A549 (cell line): ENCODE results near the gene ETS2. TPM values are rescaled to one million over a fixed set of nuclear protein-coding genes. Genes with fewer than 3 reads are reported as not detected.

ENCODE experiments used
- ATAC-seq, 2 experiments: fragments of 200-7000 bp in 1 of 2; fragments of >200 bp in 1 of 2; cut with Nextera tagmentation in 1 of 2; cut with Tn5 transposase in 1 of 2; 3 replicates each; pipeline versions ENCODE4 v1.8.0 to v1.9.1; 2018 to 2020; ENCODE audit warnings: mild to moderate bottlenecking in 1 of 2, moderate library complexity in 1 of 2
- CTCF ChIA-PET: fragments of 300-600 bp; sonication (Branson Sonifier 250); formaldehyde crosslinking; extraction: SDS; loops from one replicate; lab custom pipeline; 2021; ENCODE audit warnings: antibody characterized with exemption, inconsistent platforms; lab: Yijun Ruan, JAX
- POLR2A ChIA-PET: fragments of 350-600 bp; formaldehyde crosslinking; extraction: SDS; loops from one replicate; lab custom pipeline; 2021; ENCODE audit warnings: antibody characterized with exemption, inconsistent platforms; lab: Yijun Ruan, JAX
- DNase-seq, 2 experiments: peaks; one replicate each; pipeline versions ENCODE4 v3.0.0 to v3.0.0-alpha.2; 2011 to 2016; ENCODE audit warnings: low read depth in 1 of 2, low spot score in 1 of 2
- FAIRE-seq: peaks from 2 replicates; lab custom pipeline; 2011; peaks lifted over from hg19 to GRCh38; lab: Jason Lieb, UNC
- H3K27ac ChIP-seq, 2 experiments: fragments of >200 bp; sonication (Bioruptor Twin); formaldehyde crosslinking; 3 replicates each; pipeline ENCODE4 v1.5.1; 2016 to 2017
- H3K4me1 ChIP-seq: fragments of >200 bp; sonication (Bioruptor Twin); formaldehyde crosslinking; 3 replicates; pipeline ENCODE4 v1.6.1; 2016
- H3K4me2 ChIP-seq: fragments of >200 bp; sonication (Bioruptor Twin); formaldehyde crosslinking; 3 replicates; pipeline ENCODE4 v1.6.1; 2016
- H3K4me3 ChIP-seq: fragments of >200 bp; sonication (Bioruptor Twin); formaldehyde crosslinking; 3 replicates; pipeline ENCODE4 v1.5.1; 2016
- H3K9me3 ChIP-seq: fragments of >200 bp; sonication (Bioruptor Twin); formaldehyde crosslinking; 3 replicates; pipeline ENCODE4 v1.6.1; 2016
- CBX2 ChIP-seq: fragments of 200-600 bp; sonication (generic); IDR thresholded peaks from 2 replicates; pipeline ENCODE4 v1.6.1; 2016; ENCODE audit warnings: low read depth, mild to moderate bottlenecking, borderline replicate concordance
- EHMT2 ChIP-seq: fragments of 200-600 bp; sonication (generic); IDR thresholded peaks from 2 replicates; pipeline ENCODE4 v1.6.1; 2016; ENCODE audit warnings: antibody characterized with exemption, low read depth, mild to moderate bottlenecking, moderate library complexity
- EP300 ChIP-seq, 2 experiments: fragments of >200 bp; sonication (Bioruptor Twin); formaldehyde crosslinking; IDR thresholded peaks; 2 replicates in 1 of 2; 3 replicates in 1 of 2; pipeline ENCODE4 v1.6.1; 2016 to 2017
- ESRRA ChIP-seq: fragments of 150-350 bp; IDR thresholded peaks from 2 replicates; pipeline ENCODE4 v1.6.1; 2014; ENCODE audit warnings: mild to moderate bottlenecking, low read length, borderline replicate concordance
- HES2 ChIP-seq: fragments of >200 bp; sonication (Bioruptor Twin); formaldehyde crosslinking; IDR thresholded peaks from 2 replicates; pipeline ENCODE4 v1.6.1; 2016
- HEYL ChIP-seq: fragments of 250-450 bp; sonication (Bioruptor Pico); IDR thresholded peaks from 2 replicates; pipeline ENCODE4 v1.8.0; 2021; ENCODE audit warnings: mild to moderate bottlenecking, moderate library complexity
- HOXA7 ChIP-seq: fragments of 250-450 bp; sonication (Bioruptor Pico); IDR thresholded peaks from 2 replicates; pipeline ENCODE4 v1.5.0; 2020; ENCODE audit warnings: mild to moderate bottlenecking, moderate library complexity
- HOXB13 ChIP-seq: fragments of 250-450 bp; sonication (Bioruptor Pico); IDR thresholded peaks from 2 replicates; pipeline ENCODE4 v1.5.0; 2020; ENCODE audit warnings: low read depth, mild to moderate bottlenecking, moderate library complexity
- HOXB5 ChIP-seq: fragments of 250-450 bp; sonication (Bioruptor Pico); IDR thresholded peaks from 2 replicates; pipeline ENCODE4 v1.5.0; 2020; ENCODE audit warnings: mild to moderate bottlenecking, moderate library complexity
- KDM1A ChIP-seq: fragments of 200-600 bp; sonication (generic); IDR thresholded peaks from 2 replicates; pipeline ENCODE4 v1.6.1; 2016; ENCODE audit warnings: low read depth, mild to moderate bottlenecking
- NFE2L2 ChIP-seq: fragments of 150-350 bp; conservative IDR thresholded peaks from 2 replicates; pipeline ENCODE4 v1.6.1; 2014; ENCODE audit warnings: low read length
- POLR2AphosphoS2 ChIP-seq: conservative IDR thresholded peaks from 2 replicates; pipeline ENCODE4 v1.6.1; 2012; ENCODE audit warnings: low read length, improper control_type of control experiment, inconsistent platforms
- RAD21 ChIP-seq, 2 experiments: fragments of >200 bp in 1 of 2; sonication (Bioruptor Twin) in 1 of 2; formaldehyde crosslinking in 1 of 2; IDR thresholded peaks in 1 of 2; conservative IDR thresholded peaks in 1 of 2; 2 replicates in 1 of 2; 3 replicates in 1 of 2; pipeline ENCODE4 v1.6.1; 2012 to 2018; ENCODE audit warnings: inconsistent platforms in 1 of 2
- RARB ChIP-seq: fragments of 250-450 bp; sonication (Bioruptor Pico); IDR thresholded peaks from 2 replicates; pipeline ENCODE4 v1.8.0; 2021; ENCODE audit warnings: mild to moderate bottlenecking, moderate library complexity
- RFX5 ChIP-seq: fragments of 450-650 bp; IDR thresholded peaks from 2 replicates; pipeline ENCODE4 v1.7.1; 2014; ENCODE audit warnings: antibody characterized with exemption, mild to moderate bottlenecking, moderate library complexity
- SMC3 ChIP-seq: fragments of >200 bp; sonication (Bioruptor Twin); formaldehyde crosslinking; IDR thresholded peaks from 3 replicates; pipeline ENCODE4 v1.6.1; 2018; ENCODE audit warnings: inconsistent platforms
- TFCP2L1 ChIP-seq: fragments of 250-450 bp; sonication (Bioruptor Pico); IDR thresholded peaks from 2 replicates; pipeline ENCODE4 v1.5.0; 2021; ENCODE audit warnings: mild to moderate bottlenecking
- TP53 ChIP-seq: fragments of 250-450 bp; sonication (Bioruptor Pico); IDR thresholded peaks from 2 replicates; pipeline ENCODE4 v1.5.0; 2021; ENCODE audit warnings: mild to moderate bottlenecking, moderate library complexity
- WGBS: methylation state at CpG from one replicate; pipeline ENCODE4 v1.1.6; 2017; ENCODE audit errors: missing lambda C conversion rate; 5-methylcytosine and 5-hydroxymethylcytosine counted together
- polyA plus RNA-seq, 4 experiments: library from polyadenylated mRNA; depleted of rRNA in 3 of 4; stranded (reverse); fragments of >200 nt; fragmentation: RNase III in 1 of 4; extraction: RNeasy Plus Mini Kit Qiagen cat#74134 plus additional on column Dnase treatment in 1 of 4; gene quantifications; 2 replicates in 3 of 4; 3 replicates in 1 of 4; pipeline ENCODE4 v1.2.3, GENCODE V29; 2011 to 2017

Gene ETS2
- polyA plus RNA-seq, 2 of the 4 experiments (the other 2 are of a cell fraction): 41.6 to 45.5 TPM

GRCh38 chr21:38807986-38808385, 2.3 kb downstream of the ETS2 start:
- H3K4me1 ChIP-seq: peaks cover 66% of the 10 kb centered on the region
- ATAC-seq (no peak), DNase-seq (no peak)
- H3K9me3 ChIP-seq: no peaks in the 10 kb centered on the region
- WGBS: 41% methylated on average over 5 of the region's 5 CpGs
- CTCF ChIA-PET: interaction anchor here (1.2 to 3.7 kb wide), 5 partner anchors 8 to 330 kb away, joined by 3 to 13 read pairs (median 5); no protein-coding TSS in a partner anchor
- peak overlapping the region; percentile 93 for H3K4me3 ChIP-seq
- TF ChIP-seq EHMT2 (no peak), RARB (CRISPR knock-in tag) (no peak), RAD21 (conservative IDR thresholded peaks at IDR 0.05 in 1 of 2, IDR thresholded peaks at IDR 0.05 in 1 of 2) (no peak), HOXB5 (CRISPR knock-in tag) (no peak)
- TF ChIP-seq, all 56 proteins: peak for 0
- peak overlapping the region; percentile 98 to 99; a peak in 5 of 6 replicates for H3K27ac ChIP-seq
- H3K4me2 ChIP-seq: peak overlapping the region; percentile 84
- POLR2A ChIA-PET: interaction anchor here (0.6 to 1.2 kb wide), 6 partner anchors 10 to 375 kb away, joined by 3 to 8 read pairs (median 4); partner anchors contain the start of gene PSMG1
- FAIRE-seq: no peak

GRCh38 chr21:38809198-38809878, 3.6 kb downstream of the ETS2 start:
- 71% methylated on average over 2 of the region's 2 CpGs for WGBS
- no peak for FAIRE-seq
- H3K27ac ChIP-seq: peak overlapping the region; percentile 38 to 60; a peak in 5 of 6 replicates
- ChIA-PET CTCF (interaction anchor here (0.8 to 3.7 kb wide), 3 partner anchors 44 to 328 kb away, joined by 3 to 13 read pairs (median 7); no protein-coding TSS in a partner anchor), POLR2A (interaction anchor here (1.3 kb wide), 1 partner anchor 329 kb away, joined by 4 read pairs; no protein-coding TSS in a partner anchor)
- no peaks in the 10 kb centered on the region for H3K9me3 ChIP-seq
- ATAC-seq: no peak
- DNase-seq: no peak
- peaks cover 66% of the 10 kb centered on the region for H3K4me1 ChIP-seq
- H3K4me3 ChIP-seq: peak overlapping the region; percentile 93
- peak overlapping the region; percentile 84 for H3K4me2 ChIP-seq
- TF ChIP-seq SMC3: no peak
- no peak for TF ChIP-seq KDM1A
- TF ChIP-seq HES2: no peak
- 0 out of 2 replicates have a peak, but pooled peaks have one; percentile 32 for TF ChIP-seq POLR2AphosphoS2
- no peak for TF ChIP-seq RFX5
- TF ChIP-seq HEYL (CRISPR knock-in tag): no peak
- TF ChIP-seq TP53: no peak

- FAIRE-seq: no peak
- ATAC-seq: no peak
- TF ChIP-seq EP300 (IDR thresholded peaks at IDR 0.05): no peak
- no peak for TF ChIP-seq CBX2
- no peak for TF ChIP-seq HOXB13 (CRISPR knock-in tag)
- TF ChIP-seq ESRRA: no peak
- TF ChIP-seq TFCP2L1: 0 out of 2 replicates have a peak, but pooled peaks have one; percentile 40
- POLR2A ChIA-PET: no interaction called here
- peak overlapping the region; percentile 84 for H3K4me2 ChIP-seq
- 79% methylated on average over 8 of the region's 8 CpGs for WGBS
- peak overlapping the region; percentile 93; the same call in 1 of the 3 replicates for H3K4me3 ChIP-seq
- peaks cover 70% of the 10 kb centered on the region for H3K4me1 ChIP-seq
- peak overlapping the region; percentile 55 to 60; a peak in 5 of 6 replicates for H3K27ac ChIP-seq
- CTCF ChIA-PET: interaction anchor here (1.0 to 3.7 kb wide), 3 partner anchors 16 to 327 kb away, joined by 3 to 13 read pairs (median 7); no protein-coding TSS in a partner anchor
- no peaks in the 10 kb centered on the region for H3K9me3 ChIP-seq
- DNase-seq: no peak
Observed at GRCh38 chr21:38810034-38810825, 4.5 kb downstream of the ETS2 start.

GRCh38 chr21:38810826-38811164, 5.1 kb downstream of the ETS2 start:
- 27% methylated on average over 5 of the region's 5 CpGs for WGBS
- FAIRE-seq: no peak
- POLR2A ChIA-PET: interaction anchor here (0.6 kb wide), 1 partner anchor 42 kb away, joined by 4 read pairs; no protein-coding TSS in a partner anchor
- CTCF ChIA-PET: interaction anchor here (1.0 kb wide), 1 partner anchor 17 kb away, joined by 3 read pairs; no protein-coding TSS in a partner anchor
- no peaks in the 10 kb centered on the region for H3K9me3 ChIP-seq
- TF ChIP-seq HOXA7 (CRISPR knock-in tag) (0 out of 2 replicates have a peak, but pooled peaks have one; percentile 17), NFE2L2 (no peak)
- peak overlapping the region; percentile 84 for H3K4me2 ChIP-seq
- no peak for DNase-seq
- peak overlapping the region; percentile 55 to 60 for H3K27ac ChIP-seq
- peaks cover 70% of the 10 kb centered on the region for H3K4me1 ChIP-seq
- peak overlapping the region; percentile 93; the same call in 1 of the 3 replicates for H3K4me3 ChIP-seq
- no peak for ATAC-seq
